ENCODE data around the gene PDE4D.

Gene PDE4D

GRCh38 chr5:59874675-59875074 lies 18.9 kb downstream of the PDE4D start:
- no peak for TF ChIP-seq GABPA (IDR thresholded peaks at IDR 0.05; ENCODE audit: low read depth)
- TF ChIP-seq, protein P1, sequence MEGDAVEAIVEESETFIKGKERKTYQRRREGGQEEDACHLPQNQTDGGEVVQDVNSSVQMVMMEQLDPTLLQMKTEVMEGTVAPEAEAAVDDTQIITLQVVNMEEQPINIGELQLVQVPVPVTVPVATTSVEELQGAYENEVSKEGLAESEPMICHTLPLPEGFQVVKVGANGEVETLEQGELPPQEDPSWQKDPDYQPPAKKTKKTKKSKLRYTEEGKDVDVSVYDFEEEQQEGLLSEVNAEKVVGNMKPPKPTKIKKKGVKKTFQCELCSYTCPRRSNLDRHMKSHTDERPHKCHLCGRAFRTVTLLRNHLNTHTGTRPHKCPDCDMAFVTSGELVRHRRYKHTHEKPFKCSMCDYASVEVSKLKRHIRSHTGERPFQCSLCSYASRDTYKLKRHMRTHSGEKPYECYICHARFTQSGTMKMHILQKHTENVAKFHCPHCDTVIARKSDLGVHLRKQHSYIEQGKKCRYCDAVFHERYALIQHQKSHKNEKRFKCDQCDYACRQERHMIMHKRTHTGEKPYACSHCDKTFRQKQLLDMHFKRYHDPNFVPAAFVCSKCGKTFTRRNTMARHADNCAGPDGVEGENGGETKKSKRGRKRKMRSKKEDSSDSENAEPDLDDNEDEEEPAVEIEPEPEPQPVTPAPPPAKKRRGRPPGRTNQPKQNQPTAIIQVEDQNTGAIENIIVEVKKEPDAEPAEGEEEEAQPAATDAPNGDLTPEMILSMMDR (IDR thresholded peaks at IDR 0.05; ENCODE audit: insufficient read depth, low read length), result no peak
- TF ChIP-seq SPI1 (IDR thresholded peaks at IDR 0.05; ENCODE audit: borderline replicate concordance, low read depth), result no peak
- no peak for TF ChIP-seq POLR2AphosphoS5 (IDR thresholded peaks at IDR 0.05; ENCODE audit: low read depth)
- TF ChIP-seq REST (IDR thresholded peaks at IDR 0.05; ENCODE audit: insufficient replicate concordance, low read depth), result no peak
- H3K27ac ChIP-seq (replicated peaks), result no peak overlapping the region
- no peak for DNase-seq (ENCODE audit: low read depth in 1 of 2, low spot score in 1 of 2)
- H3K4me3 ChIP-seq (replicated peaks; ENCODE audit: insufficient read depth, low read length), result no peak overlapping the region
- H3K27me3 ChIP-seq (ENCODE audit: insufficient read depth, poor library complexity, severe bottlenecking), result no peaks in the 10 kb centered on the region

DNA sequence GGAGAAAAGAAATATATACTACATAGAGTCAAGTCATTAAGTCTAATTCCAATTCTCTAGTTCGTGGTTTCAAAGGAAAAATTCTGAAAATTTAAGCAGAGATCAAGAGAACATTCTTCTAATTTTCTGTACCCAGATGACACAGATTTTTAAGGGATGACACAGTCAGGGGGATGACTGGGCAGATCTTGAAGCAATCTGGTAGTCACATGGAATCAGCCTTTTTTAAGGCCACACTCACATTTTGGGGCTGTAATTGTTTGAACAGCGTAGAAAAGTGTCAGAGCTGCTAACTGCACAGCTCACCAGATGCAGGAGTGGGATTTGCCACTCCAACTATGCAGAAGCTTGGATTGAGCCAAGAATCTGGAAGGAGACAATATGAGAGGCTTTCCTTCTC lies 20.4 kb downstream of the PDE4D start:
- H3K27ac ChIP-seq (replicated peaks), result no peak overlapping the region
- no peak for DNase-seq (ENCODE audit: low read depth in 1 of 2, low spot score in 1 of 2)

DNA sequence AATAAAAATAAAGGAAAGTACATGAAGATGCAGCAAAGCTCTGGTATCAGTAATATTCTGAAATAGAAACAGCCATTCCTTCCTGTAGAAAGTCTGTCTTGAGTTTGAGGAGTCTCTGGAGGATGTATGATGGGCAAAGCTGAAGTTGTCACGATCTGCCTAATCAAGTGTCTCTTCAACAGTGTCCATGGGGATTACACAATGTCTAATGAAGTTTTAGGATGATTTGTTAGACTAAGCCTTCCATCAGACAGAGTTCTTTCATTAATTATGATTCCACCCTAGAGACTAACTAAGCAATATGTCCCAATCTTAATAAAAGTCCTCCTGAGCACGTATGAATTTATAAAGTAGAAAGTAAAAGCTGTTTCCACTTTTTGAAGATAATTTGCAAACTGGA lies 26.9 kb downstream of the PDE4D start:
- no peak for DNase-seq (ENCODE audit: low read depth in 1 of 2, low spot score in 1 of 2)
- H3K27me3 ChIP-seq (ENCODE audit: insufficient read depth, poor library complexity, severe bottlenecking), result no peaks in the 10 kb centered on the region
- TF ChIP-seq POLR2AphosphoS5 (IDR thresholded peaks at IDR 0.05; ENCODE audit: low read depth) (no peak), GABPA (IDR thresholded peaks at IDR 0.05; ENCODE audit: low read depth) (no peak), SPI1 (IDR thresholded peaks at IDR 0.05; ENCODE audit: borderline replicate concordance, low read depth) (no peak), REST (IDR thresholded peaks at IDR 0.05; ENCODE audit: insufficient replicate concordance, low read depth) (no peak)
- TF ChIP-seq, protein P1 (IDR thresholded peaks at IDR 0.05; ENCODE audit: insufficient read depth, low read length), result no peak
- H3K4me3 ChIP-seq (replicated peaks; ENCODE audit: insufficient read depth, low read length), result no peak overlapping the region
- no peak overlapping the region for H3K27ac ChIP-seq (replicated peaks)

More for the DNA sequence above, 20.4 kb downstream of the PDE4D start:
- no peaks in the 10 kb centered on the region for H3K27me3 ChIP-seq (ENCODE audit: insufficient read depth, poor library complexity, severe bottlenecking)
- no peak overlapping the region for H3K4me3 ChIP-seq (replicated peaks; ENCODE audit: insufficient read depth, low read length)
- TF ChIP-seq SPI1 (IDR thresholded peaks at IDR 0.05; ENCODE audit: borderline replicate concordance, low read depth), result no peak
- TF ChIP-seq, protein P1 (IDR thresholded peaks at IDR 0.05; ENCODE audit: insufficient read depth, low read length), result no peak
- no peak for TF ChIP-seq GABPA (IDR thresholded peaks at IDR 0.05; ENCODE audit: low read depth)
- no peak for TF ChIP-seq POLR2AphosphoS5 (IDR thresholded peaks at IDR 0.05; ENCODE audit: low read depth)
- no peak for TF ChIP-seq REST (IDR thresholded peaks at IDR 0.05; ENCODE audit: insufficient replicate concordance, low read depth)
